Spleen (tissue), 7 donors: ENCODE results near the gene ZNF500.
"Not testable (repeated sequence)": the region's sequence is repeated elsewhere in the genome, so short reads cannot be mapped to it uniquely, and the experiment has no call there.

Experiments used
- POLR2A ChIP-seq, 3 donors: fragments of 450-650 bp; IDR thresholded peaks; one replicate each; pipeline ENCODE4 v1.5.1; 2017; ENCODE audit warnings: antibody characterized with exemption in 3 of 3, mild to moderate bottlenecking in 1 of 3
- TF ChIP-seq, protein P1 (sequence below), 11 experiments: fragments of 200-600 bp in 7 of 11; fragments of 450-650 bp in 4 of 11; sonication (generic) in 4 of 11; IDR thresholded peaks in 8 of 11; conservative IDR thresholded peaks in 3 of 11; 1 replicate in 7 of 11; 2 replicates in 4 of 11; pipeline versions ENCODE4 v1.4.0 to v1.8.0; 2016 to 2021; ENCODE audit warnings: antibody characterized with exemption in 11 of 11, inconsistent platforms in 4 of 11, mild to moderate bottlenecking in 1 of 11
- donor health status: DM: no; HTN: no; CAD: no; lungs with moderate emphysema.
- donor health status: DM: no; HTN: no; CAD: no.
- donor health status: DM: no; HTN: no; CAD: no.

GRCh38 chr16:4738370-4738769, 28.6 kb downstream of the ZNF500 start:
- not testable (repeated sequence) for TF ChIP-seq POLR2A (IDR thresholded peaks at IDR 0.05)
- TF ChIP-seq, protein P1, sequence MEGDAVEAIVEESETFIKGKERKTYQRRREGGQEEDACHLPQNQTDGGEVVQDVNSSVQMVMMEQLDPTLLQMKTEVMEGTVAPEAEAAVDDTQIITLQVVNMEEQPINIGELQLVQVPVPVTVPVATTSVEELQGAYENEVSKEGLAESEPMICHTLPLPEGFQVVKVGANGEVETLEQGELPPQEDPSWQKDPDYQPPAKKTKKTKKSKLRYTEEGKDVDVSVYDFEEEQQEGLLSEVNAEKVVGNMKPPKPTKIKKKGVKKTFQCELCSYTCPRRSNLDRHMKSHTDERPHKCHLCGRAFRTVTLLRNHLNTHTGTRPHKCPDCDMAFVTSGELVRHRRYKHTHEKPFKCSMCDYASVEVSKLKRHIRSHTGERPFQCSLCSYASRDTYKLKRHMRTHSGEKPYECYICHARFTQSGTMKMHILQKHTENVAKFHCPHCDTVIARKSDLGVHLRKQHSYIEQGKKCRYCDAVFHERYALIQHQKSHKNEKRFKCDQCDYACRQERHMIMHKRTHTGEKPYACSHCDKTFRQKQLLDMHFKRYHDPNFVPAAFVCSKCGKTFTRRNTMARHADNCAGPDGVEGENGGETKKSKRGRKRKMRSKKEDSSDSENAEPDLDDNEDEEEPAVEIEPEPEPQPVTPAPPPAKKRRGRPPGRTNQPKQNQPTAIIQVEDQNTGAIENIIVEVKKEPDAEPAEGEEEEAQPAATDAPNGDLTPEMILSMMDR (IDR thresholded peaks at IDR 0.05 in 8 of 11, conservative IDR thresholded peaks at IDR 0.05 in 3 of 11), result not testable (repeated sequence)
